SHP77 (cell line): Measurements from ENCODE around the gene MERTK.

Experiments used
- DNase-seq, 2 experiments: peaks; one replicate each; lab custom pipeline; 2025; lab: John Stamatoyannopoulos, UW

The MERTK gene

DNA sequence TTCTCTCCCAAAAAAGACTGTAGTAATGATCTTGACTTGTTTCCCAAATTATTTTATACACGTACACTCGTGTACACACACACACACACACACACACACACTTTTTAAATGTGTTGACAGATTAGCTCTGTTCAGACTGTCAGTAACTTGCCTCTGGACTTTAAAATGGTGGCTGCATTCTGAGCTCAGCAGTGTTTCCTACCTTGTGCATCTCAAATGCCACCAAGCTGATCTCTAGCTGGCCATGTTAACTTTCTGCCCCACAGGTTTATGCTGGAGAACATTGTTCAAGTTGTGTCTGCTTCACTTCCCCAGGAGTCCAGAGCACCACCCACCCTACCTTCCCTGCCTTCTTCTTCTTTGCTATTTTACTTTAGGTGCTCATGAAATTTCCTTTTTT, 83.3 kb downstream of the MERTK start:
- DNase-seq = no peak

DNA sequence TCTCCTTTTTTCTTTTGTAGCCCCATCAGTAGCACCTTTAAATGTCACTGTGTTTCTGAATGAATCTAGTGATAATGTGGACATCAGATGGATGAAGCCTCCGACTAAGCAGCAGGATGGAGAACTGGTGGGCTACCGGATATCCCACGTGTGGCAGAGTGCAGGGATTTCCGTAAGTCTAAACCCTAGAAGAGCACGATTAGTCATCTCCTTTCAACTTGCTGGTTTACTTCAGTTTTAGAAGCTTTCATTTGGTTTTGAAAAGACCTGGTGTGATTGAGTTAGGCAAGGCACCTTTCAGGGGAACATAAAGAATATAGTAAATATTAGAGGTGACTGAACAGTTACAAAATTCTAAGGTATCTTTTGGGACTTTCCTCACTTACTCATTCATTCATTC, 84.4 kb downstream of the MERTK start:
- DNase-seq = no peak

DNA sequence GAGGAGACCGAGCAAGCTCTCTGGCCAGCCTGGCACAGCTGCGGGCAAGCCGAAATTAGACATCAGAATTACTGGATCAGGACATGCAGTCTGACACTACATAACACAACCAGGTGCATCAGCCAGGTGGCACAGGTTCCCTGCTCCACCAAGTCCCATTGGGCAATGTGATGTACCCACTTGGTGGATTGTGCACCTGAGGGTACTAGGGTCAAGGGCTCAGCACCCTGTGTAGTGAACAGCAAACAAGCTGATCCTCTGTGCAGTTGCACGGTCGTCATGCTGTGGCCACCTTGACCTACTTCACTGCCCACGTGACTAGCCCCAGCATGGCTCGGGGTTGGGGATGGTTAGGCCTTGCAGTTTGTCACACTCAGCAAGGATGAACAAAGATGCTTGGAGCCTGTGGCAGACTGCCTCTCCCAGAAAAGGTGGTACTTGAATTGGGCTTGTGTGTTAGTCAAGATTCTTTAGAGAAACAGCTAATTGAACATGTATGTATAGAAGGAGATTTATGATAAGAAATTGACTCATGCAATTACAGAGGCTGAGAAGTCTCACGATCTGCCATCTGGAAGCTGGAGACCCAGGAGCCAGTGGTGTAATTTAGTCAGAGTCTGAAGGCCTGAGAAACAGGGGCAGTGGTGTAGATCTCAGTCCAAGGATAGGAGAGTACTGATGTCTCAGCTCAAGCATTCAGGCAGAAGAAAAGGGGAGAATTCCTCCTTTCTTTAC, 85.2 kb downstream of the MERTK start:
- DNase-seq = no peak

DNA sequence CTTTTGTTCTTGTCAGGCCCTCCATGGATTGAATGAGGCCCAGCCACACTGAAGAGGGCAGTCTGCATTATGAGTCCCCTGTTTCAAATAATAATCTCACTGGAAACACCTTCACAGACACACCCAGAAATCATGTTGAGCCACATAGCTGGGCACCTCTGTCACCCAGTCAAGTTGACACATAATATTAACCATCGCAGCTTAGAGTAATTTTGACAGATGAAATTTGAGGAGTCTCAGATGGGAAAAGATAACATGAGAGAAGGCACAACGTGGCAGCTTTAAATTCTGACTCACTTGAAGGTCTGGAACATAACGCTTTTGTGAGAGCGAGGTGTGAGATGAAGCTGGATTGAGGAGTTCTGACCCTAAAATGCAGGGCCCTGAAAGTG, 85.8 kb downstream of the MERTK start:
- DNase-seq = no peak

DNA sequence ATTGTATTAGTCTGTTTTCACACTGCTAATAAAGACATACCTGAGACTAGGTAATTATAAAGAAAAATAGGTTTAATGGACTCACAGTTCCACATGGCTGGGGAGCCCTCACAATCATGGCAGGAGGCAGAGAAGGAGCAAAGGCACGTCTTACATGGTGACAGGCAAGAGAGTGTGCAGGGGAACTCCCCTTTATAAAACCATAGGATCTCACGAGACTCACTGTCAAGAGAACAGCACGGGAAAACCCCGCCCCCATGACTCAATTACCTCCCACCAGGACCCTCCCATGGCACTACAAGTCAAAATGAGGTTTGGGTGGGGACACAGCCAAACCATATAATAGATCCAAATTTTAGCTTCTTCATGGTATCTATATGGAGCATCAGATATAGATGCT, 87.1 kb downstream of the MERTK start:
- no peak for DNase-seq

DNA sequence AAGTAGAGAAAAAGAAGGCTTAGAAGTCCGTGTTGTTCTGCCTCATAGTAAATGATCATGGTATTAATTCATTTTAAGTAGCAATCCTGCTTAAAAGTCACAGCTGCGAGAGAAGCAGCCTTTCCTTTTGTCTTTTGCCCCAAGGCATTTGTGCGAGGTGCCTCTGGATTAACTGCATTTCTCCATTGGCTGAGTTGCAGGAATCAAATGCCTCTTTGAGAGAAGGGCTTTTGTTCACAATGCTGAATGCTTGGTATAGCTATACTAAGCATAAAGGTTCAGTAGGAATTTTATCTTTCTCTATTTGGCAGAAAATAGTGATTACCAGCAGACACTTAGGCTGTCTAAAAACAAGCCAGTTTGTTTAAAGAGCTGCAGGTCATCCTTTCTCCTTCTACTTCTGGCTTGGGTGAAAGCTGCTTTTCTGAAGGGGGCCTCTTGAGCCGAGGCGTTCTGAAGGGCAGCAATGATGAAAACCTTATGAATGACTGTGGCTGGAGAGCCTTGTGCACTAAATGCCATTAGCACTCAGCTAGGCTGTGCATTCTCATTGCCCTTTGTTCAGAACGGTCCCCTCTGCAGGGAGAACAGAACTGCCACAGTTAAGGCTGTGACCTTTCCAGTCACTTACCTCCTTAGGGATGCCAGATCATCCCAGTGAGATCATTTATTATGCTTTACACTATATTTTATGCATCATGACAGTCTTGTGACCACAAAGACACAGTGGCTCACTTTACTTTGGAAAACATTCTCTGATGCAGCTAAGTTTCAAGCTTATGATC, 87.9 kb downstream of the MERTK start:
- DNase-seq = no peak

DNA sequence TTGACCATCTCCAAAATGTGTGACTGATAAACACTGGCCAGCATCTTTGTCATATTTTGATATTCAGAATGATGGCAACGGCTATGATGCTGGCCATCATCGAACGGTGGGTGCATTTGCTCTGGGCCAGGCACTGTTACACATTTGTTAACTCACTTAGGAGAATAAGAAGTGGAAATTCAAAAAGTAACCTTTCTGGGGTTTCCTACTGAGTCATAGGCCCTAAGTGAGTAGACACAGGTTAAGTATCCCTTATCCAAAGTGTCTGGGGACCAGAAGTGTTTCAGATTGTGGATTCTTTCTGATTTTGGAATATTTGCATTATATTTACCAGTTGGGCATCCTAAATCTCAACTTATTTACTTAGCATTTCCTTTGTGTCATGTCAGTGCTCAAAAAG, 92.0 kb downstream of the MERTK start:
- no peak for DNase-seq

DNA sequence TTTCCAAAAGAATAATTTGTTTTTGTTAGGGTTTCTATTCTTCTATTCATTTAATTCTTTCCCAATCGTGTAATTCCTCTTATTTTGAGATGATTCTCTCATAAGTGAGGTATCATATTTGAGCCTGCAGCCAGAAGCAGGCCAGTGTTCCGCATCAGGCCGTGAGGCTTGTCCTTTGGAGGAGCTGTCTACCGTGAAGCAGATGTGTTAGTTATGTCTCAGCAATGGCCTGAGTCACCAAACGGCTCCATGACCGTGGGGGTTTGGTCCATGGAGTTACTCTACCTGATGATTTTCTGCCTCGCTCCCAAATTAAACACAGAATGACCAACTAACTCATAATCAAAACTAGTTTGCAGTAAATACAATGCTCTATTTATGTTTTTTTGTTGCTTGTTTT, 92.4 kb downstream of the MERTK start:
- no peak for DNase-seq

DNA sequence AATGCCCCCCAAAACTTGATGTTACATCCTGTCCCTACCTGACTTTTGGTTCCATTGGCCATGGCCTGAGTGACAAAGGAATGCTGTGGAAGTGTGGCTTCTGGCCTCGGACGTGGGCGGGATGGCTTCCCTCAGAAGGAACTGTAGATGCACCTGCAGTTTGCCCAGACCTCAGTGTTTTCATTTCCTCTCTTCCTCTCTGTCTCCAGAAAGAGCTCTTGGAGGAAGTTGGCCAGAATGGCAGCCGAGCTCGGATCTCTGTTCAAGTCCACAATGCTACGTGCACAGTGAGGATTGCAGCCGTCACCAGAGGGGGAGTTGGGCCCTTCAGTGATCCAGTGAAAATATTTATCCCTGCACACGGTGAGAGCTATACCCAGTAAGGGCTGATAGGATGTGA, 95.6 kb downstream of the MERTK start:
- no peak for DNase-seq

DNA sequence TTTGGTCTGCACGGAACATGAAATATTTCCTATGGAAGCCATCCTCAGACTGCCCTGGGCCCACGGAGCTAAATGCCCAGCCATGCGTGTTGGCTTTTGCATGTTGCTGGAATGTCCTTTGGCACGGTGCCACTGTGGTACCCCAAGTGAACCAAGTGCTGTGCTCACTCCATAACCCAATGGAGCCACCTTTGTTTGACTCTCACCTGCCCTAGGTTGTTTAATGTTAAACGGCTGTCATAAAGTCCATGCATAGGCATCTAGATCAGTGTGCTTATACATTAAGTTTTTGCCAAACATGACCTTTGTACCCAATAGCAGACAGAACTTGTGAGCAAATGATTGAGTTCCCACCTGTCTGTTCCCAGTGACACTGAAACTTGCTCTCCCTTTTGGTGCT, 96.7 kb downstream of the MERTK start:
- DNase-seq = no peak

DNA sequence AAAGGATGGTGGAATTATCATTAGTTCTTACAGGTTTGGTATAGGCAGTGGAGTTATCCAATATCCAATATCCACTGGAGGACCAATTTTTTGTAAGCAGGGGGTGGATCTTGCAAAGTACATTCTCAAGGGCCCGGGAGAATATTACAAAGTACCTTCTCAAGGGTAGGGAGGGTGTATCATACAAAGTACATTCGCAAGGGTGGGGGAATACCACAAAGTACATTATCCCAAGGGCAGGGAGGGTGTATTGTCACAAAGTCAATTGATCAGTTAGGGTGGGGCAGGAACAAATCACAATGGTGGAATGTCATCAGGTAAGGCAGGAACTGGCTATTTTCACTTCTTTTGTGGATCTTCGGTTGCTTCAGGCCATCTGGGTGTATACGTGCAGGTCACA, 101.4 kb downstream of the MERTK start:
- DNase-seq = no peak

DNA sequence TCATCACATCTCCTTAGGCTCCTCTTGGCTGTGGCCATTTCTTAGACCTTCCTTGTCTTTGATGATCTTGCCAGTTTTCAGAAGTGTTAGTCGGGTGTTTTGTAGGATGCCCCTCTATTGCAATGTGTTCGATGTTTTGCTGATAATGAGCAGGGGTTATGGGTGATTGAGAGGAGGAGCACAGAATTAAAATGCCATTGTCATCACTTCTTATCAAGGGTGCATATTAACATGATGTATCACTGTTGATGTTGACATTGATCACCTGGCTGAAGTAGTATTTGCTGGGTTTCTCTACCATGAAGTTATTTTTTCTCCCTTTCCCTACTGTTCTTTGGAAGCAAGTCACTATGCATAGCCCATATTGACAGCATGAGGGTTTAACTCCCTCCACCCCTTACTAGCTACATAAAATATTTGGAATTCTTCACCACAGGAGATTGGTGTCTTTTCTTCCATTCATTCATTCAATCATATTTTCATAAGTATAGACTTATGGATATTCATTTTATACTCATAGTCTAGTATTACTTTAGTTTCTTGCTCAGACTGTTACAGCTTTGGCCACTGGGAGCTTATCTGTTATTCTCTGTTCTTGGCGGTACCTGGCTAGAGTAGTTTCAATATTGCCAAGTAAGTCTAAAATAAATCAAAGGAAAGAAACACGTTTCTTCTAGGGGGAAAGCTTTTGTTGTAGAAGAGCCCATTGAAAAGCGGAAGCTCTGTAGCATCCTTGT, 102.2 kb downstream of the MERTK start:
- no peak for DNase-seq

DNA sequence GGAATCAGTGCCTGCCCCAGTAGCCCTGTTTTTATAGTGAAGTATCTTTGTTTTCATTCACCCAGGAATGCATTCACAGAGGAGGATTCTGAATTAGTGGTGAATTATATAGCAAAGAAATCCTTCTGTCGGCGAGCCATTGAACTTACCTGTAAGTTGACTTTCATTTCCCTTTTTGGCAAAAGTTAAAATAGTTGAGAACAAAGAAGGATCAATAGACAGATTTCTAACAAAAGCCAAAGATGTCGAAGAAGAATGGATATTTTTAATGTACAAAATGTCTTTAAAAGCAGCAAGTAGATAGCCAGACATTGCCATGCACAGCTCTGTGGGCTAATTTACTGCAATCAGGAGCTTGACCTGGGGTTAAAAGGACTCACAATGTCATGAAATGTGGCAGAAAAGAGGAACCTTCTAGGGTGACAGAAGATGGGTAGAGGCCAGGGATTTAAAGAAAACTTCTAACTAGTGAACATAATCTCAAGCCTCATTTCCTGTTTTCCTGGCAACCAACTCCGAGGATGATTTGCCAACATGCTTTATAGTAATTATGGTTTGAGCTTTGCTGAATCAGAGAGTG, 102.8 kb downstream of the MERTK start:
- DNase-seq = no peak

DNA sequence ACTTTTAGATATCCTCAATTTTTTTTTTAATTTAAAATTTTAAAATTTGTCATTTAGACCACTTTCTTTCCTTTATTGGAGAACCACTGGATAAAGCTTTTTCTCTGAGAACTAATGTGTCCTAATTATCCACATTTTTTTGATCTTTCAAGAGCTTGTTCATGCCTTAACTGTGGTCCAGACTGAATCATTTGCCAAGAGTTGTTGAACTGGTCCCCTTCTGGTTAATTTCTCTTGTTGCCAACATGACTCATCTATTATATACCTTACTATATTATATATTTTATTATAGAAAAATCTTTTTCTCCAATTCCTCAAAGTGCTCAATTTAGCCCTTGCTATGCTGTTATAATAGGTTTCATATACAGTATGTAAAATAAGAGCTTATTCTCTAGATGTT, 103.5 kb downstream of the MERTK start:
- DNase-seq = no peak

DNA sequence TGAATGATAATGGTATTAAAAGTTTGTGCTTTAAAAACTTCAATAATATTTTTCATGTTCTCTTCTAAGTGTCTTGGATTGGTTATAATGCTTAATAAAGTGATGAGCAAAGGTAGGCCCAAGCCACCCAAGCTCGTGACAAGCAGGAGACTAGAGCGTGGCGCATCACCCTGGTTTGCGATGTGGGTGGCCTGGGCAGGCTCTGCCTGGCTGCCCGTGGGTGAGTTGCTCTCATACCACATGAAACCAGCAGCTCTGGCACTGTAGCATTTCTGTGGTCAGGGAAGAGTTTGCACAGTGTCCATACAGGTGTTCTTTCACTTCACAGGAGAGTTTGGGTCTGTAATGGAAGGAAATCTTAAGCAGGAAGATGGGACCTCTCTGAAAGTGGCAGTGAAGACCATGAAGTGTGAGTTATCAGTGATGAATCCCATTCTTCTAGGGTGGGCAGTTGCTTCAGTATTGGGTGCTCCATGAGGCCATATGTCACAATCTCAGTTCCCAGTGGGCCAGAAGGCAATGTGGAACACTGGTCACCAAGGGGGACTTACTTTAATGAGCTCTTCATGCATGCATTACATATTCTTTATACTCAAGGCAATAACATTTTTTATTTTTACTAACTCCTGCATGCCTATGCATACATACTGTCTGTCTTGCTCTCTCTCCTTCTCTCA, 105.3 kb downstream of the MERTK start:
- DNase-seq = no peak

DNA sequence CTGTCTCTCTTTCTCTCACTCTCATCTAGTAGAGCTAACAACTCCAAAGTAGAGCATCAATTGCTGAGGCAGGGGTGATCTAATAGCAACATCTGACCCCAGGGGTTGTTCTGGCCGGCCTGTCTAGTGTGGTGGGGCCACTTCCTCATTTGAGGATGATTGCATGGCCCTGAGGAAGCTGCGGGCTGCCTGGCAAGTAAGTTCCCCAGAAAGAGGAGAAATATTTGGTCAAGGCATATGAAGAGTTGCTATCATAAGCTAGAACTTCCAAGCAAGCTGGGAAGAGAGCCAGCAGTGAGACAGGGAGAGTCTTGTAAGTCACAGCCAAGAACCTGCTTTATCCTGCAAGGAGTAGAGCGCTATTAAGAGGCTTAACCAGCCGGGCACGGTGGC, 105.8 kb downstream of the MERTK start:
- no peak for DNase-seq

DNA sequence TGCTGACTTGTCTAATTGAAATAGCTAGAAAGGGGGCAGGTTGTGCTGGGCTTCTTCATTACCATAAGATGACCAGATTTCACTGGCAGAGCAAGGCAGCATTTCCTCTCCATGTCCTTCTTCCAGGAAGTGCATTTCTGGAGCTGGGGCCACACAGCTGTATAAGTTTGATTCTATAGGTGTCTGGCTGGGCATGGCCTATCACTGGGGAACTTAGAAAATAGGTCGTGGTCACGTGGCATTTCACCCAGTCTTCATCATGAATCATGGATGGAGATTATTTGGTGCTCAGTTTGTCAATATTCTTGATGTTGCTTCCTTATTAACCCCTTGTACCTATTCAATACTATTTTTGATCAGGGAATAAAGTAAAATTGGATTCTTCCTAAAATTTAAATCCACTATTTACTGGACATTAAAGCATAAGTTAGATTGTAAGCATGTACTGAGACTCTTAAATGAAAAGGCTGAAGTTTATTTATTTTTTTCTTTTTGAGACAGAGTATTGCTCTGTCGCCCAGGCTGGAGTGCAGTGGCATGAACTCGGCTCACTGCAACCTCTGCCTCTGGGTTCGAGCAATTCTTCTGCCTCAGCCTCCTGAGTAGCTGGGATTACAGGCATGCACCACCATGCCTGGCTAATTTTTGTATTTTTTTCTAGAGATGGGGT, 107.1 kb downstream of the MERTK start:
- no peak for DNase-seq

DNA sequence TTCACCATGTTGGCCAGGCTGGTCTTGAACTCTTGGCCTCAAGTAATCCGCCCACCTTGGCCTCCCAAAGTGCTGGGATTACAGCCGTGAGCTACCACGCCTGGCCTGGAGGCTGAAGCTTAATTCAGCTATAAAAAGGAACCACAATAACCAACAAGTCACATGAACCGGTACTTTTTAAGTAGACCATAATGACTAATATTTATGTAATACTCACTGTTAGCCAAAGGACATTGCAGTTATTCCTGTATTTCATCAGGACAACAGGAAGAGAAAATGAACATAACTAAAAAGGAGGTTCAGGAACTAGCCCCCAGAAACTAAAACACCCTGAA, 107.6 kb downstream of the MERTK start:
- no peak for DNase-seq

DNA sequence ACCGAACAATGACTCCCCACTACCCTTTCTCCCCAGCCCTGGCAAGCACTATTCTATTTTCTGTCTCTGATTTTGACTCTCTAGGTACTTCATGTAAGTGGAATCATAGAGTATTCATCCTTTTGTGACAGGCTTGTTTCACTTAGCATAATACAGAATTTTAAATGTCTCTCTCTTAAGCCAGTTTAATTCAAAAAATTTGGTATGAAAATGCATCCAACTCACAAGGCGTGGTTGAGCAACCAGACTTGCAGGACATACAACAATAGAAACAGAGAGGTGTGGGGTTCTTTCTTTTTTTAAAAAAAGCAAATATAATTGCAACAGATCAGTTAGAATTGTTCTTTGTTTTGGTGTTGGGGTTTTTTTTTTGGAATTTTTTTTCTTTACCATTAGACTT, 109.1 kb downstream of the MERTK start:
- no peak for DNase-seq

DNA sequence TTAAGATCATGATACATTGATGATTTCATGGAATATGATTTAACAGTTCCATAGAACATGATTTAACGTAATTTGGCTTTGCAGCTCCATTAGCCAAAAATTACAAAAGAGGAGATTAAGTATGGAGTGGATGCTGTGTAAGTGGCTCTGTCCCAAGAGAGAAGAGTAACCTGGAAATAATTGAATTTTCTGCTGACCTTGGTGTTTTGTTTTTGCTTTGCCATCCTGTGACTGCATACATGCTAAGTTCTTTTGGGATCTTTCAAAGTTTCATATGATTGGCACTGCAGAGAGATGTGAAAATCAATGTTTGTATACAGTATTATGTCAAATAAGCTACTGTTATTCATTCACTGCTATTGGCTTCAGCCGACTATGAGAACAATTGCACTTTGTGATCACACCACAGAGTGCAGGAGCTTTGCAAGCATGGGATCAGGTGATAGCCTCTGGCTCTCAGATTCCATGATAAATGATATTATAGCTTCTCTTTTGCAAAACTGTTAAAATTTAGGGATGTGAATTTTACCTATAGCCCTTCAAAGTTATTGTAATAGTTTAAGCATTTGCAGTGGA, 110.6 kb downstream of the MERTK start:
- no peak for DNase-seq

DNA sequence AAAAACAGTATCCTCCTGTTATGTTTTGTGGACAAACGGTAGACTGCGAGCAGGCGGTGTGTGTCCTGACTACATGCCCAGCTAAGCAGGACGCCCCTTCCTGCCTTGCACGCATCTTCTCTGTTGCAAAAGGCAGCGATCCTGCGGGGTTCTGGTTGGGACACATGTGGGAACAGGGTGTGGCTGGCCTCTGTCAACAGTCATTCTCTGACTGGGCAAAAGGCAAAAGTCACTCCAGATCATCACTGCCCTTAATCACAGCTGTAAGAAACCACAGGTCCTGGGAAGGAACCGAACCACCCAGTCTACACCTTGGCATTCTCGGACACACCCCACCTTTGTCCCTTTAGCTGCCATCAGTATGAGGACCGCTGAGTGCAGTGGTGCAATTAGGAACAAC, 112.3 kb downstream of the MERTK start:
- DNase-seq = no peak
